Parathyroid adenoma (tissue), 2 donors: ENCODE data around the gene ZNF564.

ENCODE experiments used
- H2AFZ ChIP-seq: fragments of 300-600 bp; sonication (generic); one replicate; pipeline ENCODE4 v1.7.0; 2017; ENCODE audit warnings: antibody characterized with exemption, mild to moderate bottlenecking
- H3K27ac ChIP-seq: fragments of 300-600 bp; sonication (generic); one replicate; pipeline ENCODE4 v1.7.0; 2017
- H3K27me3 ChIP-seq: fragments of 300-600 bp; sonication (generic); one replicate; pipeline ENCODE4 v1.7.0; 2017; ENCODE audit warnings: low read length; ENCODE audit not compliant: control insufficient read depth, insufficient read depth
- H3K36me3 ChIP-seq: fragments of 300-600 bp; sonication (generic); one replicate; pipeline ENCODE4 v1.7.0; 2017; ENCODE audit warnings: low read length; ENCODE audit not compliant: control insufficient read depth, insufficient read depth
- H3K4me1 ChIP-seq: fragments of 300-600 bp; sonication (generic); one replicate; pipeline ENCODE4 v1.7.0; 2017; ENCODE audit warnings: control low read depth
- H3K4me2 ChIP-seq: fragments of 300-600 bp; sonication (generic); one replicate; pipeline ENCODE4 v1.7.0; 2017; ENCODE audit warnings: low read length
- H3K4me3 ChIP-seq: fragments of 300-600 bp; sonication (generic); one replicate; pipeline ENCODE4 v1.7.0; 2017; ENCODE audit warnings: low read depth, low read length
- H3K79me2 ChIP-seq: fragments of 300-600 bp; sonication (generic); one replicate; pipeline ENCODE4 v1.7.0; 2017; ENCODE audit warnings: control low read depth
- H3K9ac ChIP-seq: fragments of 300-600 bp; sonication (generic); one replicate; pipeline ENCODE4 v1.7.0; 2017; ENCODE audit warnings: mild to moderate bottlenecking
- H3K9me3 ChIP-seq: fragments of 300-600 bp; sonication (generic); one replicate; pipeline ENCODE4 v1.7.0; 2017; ENCODE audit warnings: low read length; ENCODE audit not compliant: control insufficient read depth
- TF ChIP-seq, protein P1 (sequence below): fragments of 300-600 bp; sonication (generic); IDR thresholded peaks from one replicate; pipeline ENCODE4 v1.7.0; 2017; ENCODE audit warnings: antibody characterized with exemption, mild to moderate bottlenecking
- donor health status: primary hyperparathyroidism.

ZNF564 gene

DNA sequence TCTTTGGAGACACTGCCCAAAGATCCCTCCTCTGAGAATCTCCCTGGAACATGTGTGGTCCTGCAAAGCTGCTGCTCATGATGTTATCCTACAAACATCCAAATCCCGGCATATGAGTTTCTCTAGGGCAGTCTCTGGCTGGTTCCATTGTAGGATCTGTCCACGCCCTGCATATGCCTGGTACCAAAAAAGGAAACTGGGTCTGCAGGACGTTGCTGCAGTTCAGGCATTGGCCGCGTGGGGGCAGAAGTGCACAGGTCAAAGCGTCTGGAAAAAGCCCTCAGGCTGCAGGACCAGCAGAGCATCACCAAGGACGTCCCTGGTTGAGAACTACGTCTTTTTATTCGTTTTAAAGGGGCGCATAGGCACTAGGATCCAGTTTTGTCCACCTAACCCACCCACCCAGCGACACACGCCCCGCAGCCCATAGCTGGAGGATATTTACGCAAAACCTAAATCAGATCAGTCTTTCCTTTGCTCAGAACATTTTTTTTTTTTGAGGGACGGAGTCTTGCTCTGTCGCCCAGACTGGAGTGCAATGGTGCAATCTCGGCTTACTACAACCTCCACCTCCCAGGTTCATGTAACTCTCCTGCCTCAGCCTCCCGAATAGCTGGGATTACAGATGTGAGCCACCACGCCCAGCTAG lies 12.9 kb upstream of the ZNF564 start:
- H3K4me3 ChIP-seq = no peak overlapping the region
- no peaks in the 10 kb centered on the region for H3K79me2 ChIP-seq
- H3K4me2 ChIP-seq = no peak overlapping the region
- no peak overlapping the region for H3K27ac ChIP-seq
- no peaks in the 10 kb centered on the region for H3K36me3 ChIP-seq
- no peak overlapping the region for H3K9ac ChIP-seq
- TF ChIP-seq, protein P1, sequence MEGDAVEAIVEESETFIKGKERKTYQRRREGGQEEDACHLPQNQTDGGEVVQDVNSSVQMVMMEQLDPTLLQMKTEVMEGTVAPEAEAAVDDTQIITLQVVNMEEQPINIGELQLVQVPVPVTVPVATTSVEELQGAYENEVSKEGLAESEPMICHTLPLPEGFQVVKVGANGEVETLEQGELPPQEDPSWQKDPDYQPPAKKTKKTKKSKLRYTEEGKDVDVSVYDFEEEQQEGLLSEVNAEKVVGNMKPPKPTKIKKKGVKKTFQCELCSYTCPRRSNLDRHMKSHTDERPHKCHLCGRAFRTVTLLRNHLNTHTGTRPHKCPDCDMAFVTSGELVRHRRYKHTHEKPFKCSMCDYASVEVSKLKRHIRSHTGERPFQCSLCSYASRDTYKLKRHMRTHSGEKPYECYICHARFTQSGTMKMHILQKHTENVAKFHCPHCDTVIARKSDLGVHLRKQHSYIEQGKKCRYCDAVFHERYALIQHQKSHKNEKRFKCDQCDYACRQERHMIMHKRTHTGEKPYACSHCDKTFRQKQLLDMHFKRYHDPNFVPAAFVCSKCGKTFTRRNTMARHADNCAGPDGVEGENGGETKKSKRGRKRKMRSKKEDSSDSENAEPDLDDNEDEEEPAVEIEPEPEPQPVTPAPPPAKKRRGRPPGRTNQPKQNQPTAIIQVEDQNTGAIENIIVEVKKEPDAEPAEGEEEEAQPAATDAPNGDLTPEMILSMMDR = peak; percentile 96
- H3K27me3 ChIP-seq = no peaks in the 10 kb centered on the region
- H3K9me3 ChIP-seq = no peaks in the 10 kb centered on the region
- no peaks in the 10 kb centered on the region for H3K4me1 ChIP-seq
- peak overlapping the region; percentile 7 for H2AFZ ChIP-seq

DNA sequence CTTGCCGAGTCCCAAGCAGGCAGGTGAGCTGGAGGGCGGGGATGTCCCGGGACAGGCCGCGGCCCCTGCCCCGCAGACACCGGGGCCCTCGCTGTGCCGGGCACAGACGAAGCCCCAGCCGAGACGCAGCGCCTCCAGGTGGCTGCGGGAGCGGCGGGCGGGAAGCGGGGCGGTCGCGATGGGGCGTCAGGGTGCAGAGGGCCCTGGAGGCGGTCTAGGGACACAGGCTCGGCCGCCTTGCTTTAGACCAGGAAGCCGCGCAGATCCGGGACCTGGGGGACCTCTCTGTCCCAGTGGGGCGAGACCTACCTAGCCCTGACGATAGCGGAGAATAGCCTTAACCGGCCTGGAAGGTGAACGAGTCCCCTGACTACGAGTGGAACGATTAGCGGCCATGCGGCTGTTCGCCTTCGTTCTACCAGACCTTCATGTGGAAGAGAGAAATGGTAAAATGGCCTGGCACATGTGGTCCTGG lies 4.2 kb upstream of the ZNF564 start:
- Histone ChIP-seq H3K4me3 (no peak overlapping the region), H3K27ac (no peak overlapping the region), H3K36me3 (no peaks in the 10 kb centered on the region), H3K79me2 (no peaks in the 10 kb centered on the region), H2AFZ (peak overlapping the region; percentile 6), H3K27me3 (no peaks in the 10 kb centered on the region), H3K4me2 (no peak overlapping the region), H3K4me1 (no peaks in the 10 kb centered on the region), H3K9ac (no peak overlapping the region), H3K9me3 (no peaks in the 10 kb centered on the region)
- TF ChIP-seq, protein P1 = no peak

DNA sequence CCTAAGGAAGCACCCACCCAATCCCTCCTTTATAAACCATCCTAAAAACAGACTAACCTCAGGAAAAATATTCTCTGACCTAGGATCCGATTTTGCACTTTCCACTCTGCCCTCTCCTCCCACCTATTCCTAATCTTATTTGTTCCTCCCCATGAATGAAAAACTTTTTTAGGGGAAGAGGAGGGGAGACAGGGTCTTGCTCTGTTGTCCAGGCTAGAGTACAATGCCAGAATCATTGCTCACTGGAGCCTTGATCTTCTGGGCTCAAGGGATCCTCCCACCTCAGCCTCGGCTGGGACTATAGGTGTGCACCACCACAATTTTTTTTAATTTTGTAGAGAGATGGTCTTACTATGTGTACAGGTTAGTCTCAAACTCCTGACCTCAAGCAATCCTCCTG lies 4.4 kb downstream of the ZNF564 start:
- TF ChIP-seq, protein P1 = no peak
- H3K27ac ChIP-seq = no peak overlapping the region

DNA sequence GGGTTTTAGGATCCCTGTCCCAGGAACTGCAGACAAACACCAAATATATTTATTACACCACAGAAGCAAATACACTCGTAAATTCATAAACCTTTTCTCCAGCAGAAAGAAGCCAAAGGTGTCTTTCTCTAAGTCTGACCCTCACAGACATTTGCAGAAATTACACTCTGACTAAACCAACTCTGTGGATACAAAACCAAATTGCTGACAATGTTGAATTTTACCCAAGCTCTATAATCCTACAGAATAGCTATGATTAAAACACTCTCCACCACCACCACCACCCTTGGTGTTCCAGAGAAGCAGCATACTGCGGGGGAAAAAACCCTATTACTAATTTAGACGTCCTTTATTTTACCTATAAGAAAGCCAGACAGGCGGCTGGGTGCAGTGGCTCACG lies 5.2 kb downstream of the ZNF564 start:
- Histone ChIP-seq H2AFZ (no peak overlapping the region), H3K27me3 (no peaks in the 10 kb centered on the region), H3K4me3 (no peak overlapping the region)

More for the DNA sequence above, 4.4 kb downstream of the ZNF564 start:
- Histone ChIP-seq H3K4me2 (no peak overlapping the region), H3K27me3 (no peaks in the 10 kb centered on the region), H3K36me3 (no peaks in the 10 kb centered on the region), H3K4me1 (peaks cover 6% of the 10 kb centered on the region), H3K9me3 (no peaks in the 10 kb centered on the region), H3K79me2 (peaks cover 63% of the 10 kb centered on the region), H3K9ac (no peak overlapping the region), H2AFZ (no peak overlapping the region), H3K4me3 (no peak overlapping the region)

More for the DNA sequence above, 5.2 kb downstream of the ZNF564 start:
- no peak overlapping the region for H3K9ac ChIP-seq
- no peaks in the 10 kb centered on the region for H3K36me3 ChIP-seq
- no peak overlapping the region for H3K4me2 ChIP-seq
- H3K4me1 ChIP-seq = peaks cover 6% of the 10 kb centered on the region
- peaks cover 70% of the 10 kb centered on the region for H3K79me2 ChIP-seq
- no peaks in the 10 kb centered on the region for H3K9me3 ChIP-seq
- TF ChIP-seq, protein P1 = no peak
- no peak overlapping the region for H3K27ac ChIP-seq
